SJCRH30 (cell line): Measurements from ENCODE around the gene SLC16A12. TPM values are rescaled to one million over a fixed set of nuclear protein-coding genes. Genes with fewer than 3 reads are reported as not detected.
A peak's percentile ranks its signal among the peaks of the same experiment; 100 is the strongest.

Source experiments
- DNase-seq, 2 experiments: peaks; one replicate each; pipeline ENCODE4 v3.0.0-alpha.2; 2015 to 2020
- H3K27ac ChIP-seq: fragments of 250-450 bp; sonication (Bioruptor Pico); 2 replicates; pipeline ENCODE4 v1.5.1; 2020; ENCODE audit warnings: mild to moderate bottlenecking, moderate library complexity
- H3K27me3 ChIP-seq: fragments of 250-450 bp; sonication (Bioruptor Pico); 2 replicates; pipeline ENCODE4 v1.5.1; 2020; ENCODE audit warnings: mild to moderate bottlenecking, moderate library complexity
- H3K36me3 ChIP-seq: fragments of 250-450 bp; sonication (Bioruptor Pico); 2 replicates; pipeline ENCODE4 v1.5.1; 2020; ENCODE audit warnings: mild to moderate bottlenecking, moderate library complexity
- H3K4me1 ChIP-seq: fragments of 250-450 bp; sonication (Bioruptor Pico); 2 replicates; pipeline ENCODE4 v1.5.1; 2020; ENCODE audit warnings: mild to moderate bottlenecking, moderate library complexity
- H3K4me3 ChIP-seq: fragments of 250-450 bp; sonication (Bioruptor Pico); 2 replicates; pipeline ENCODE4 v1.5.1; 2020; ENCODE audit warnings: mild to moderate bottlenecking, moderate library complexity
- H3K9me3 ChIP-seq: fragments of 250-450 bp; sonication (Bioruptor Pico); replicated peaks from 2 replicates; pipeline ENCODE4 v1.5.1; 2020; ENCODE audit warnings: mild to moderate bottlenecking, moderate library complexity
- total RNA-seq: library from RNA; depleted of rRNA; stranded (reverse); fragments of >200 nt; shearing (Covaris generic); gene quantifications from 2 replicates; pipeline ENCODE4 v1.2.3, GENCODE V29; 2014

Gene SLC16A12
- total RNA-seq, 1 experiment from 2014 or later: 0.18 TPM

GRCh38 chr10:89476150-89476549, 59.2 kb downstream of the SLC16A12 start:
- peak overlapping the region; percentile 13; the same call in 1 of the 2 replicates for H3K4me3 ChIP-seq
- no peaks in the 10 kb centered on the region for H3K36me3 ChIP-seq
- H3K9me3 ChIP-seq: no peaks in the 10 kb centered on the region
- peak; percentile 2 to 32 for DNase-seq
- no peak overlapping the region; the same call in 1 of the 2 replicates for H3K27ac ChIP-seq
- no peaks in the 10 kb centered on the region for H3K27me3 ChIP-seq
- H3K4me1 ChIP-seq: peaks cover 7% of the 10 kb centered on the region; the same call in 1 of the 2 replicates

DNA sequence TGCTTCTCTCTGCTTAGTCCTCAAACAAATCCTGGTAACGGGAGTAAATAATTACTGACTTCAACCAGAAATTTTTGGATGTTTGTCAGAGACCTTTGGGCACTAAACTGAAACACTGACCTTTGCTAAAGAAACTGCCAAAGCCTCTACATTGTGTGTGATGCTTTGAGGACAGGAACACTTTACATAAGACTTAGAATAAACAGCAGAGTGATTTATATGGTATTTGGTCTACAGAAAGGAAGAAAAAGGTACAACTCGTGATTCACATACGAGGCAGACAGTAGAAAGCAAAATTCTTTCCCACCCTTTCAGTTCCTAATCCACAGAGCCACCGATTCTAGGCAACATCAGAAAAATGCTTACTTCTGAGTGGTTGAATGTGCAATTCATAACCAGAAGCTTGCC, 59.8 kb downstream of the SLC16A12 start:
- Histone ChIP-seq H3K4me3 (no peak overlapping the region), H3K27me3 (no peaks in the 10 kb centered on the region), H3K4me1 (peaks cover 7% of the 10 kb centered on the region; the same call in 1 of the 2 replicates), H3K36me3 (no peaks in the 10 kb centered on the region), H3K9me3 (no peaks in the 10 kb centered on the region), H3K27ac (no peak overlapping the region)
- DNase-seq: no peak

DNA sequence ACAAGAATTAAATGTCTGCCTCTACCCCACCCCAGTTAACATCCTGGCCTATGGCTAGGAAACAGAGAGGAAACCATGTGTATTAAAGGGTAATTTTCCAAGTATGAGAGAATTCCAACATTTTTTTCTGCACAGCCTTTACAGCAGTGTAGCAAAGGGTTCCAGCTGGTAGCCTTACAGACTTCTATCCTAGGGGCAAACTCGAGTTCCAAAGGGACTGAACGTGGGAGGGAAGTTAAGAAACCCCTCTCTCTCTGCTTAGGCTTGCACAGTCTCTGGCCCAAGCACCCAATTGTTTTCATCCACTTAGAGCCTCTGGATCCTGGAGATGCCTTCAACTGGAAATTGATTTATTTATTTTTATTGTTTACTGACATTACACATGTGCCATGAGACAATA, 60.3 kb downstream of the SLC16A12 start:
- Histone ChIP-seq H3K36me3 (no peaks in the 10 kb centered on the region), H3K27ac (no peak overlapping the region), H3K4me3 (no peak overlapping the region), H3K9me3 (no peaks in the 10 kb centered on the region), H3K27me3 (no peaks in the 10 kb centered on the region), H3K4me1 (peaks cover 7% of the 10 kb centered on the region; the same call in 1 of the 2 replicates)
- no peak for DNase-seq

DNA sequence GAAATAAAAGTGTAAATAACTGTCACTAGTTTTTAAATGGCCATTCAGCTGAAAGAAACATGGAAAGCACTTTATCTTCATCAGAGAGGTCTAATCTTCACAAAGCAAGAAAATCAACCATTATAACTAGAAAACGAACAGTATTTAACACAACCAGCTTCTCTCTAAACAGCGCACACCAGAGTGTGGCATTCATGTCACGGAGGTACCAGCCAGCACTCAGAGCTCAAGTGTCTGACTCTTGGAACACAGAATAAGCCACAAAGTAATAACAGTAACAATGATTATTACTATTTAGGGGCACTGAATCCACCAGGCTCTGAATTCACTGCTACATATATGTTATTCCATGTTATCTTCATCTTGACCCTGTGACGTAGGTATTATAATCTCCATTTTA, 60.9 kb downstream of the SLC16A12 start:
- Histone ChIP-seq H3K4me1 (peaks cover 7% of the 10 kb centered on the region; the same call in 1 of the 2 replicates), H3K27me3 (no peaks in the 10 kb centered on the region), H3K4me3 (no peak overlapping the region), H3K36me3 (no peaks in the 10 kb centered on the region), H3K27ac (no peak overlapping the region), H3K9me3 (no peaks in the 10 kb centered on the region)
- no peak for DNase-seq

DNA sequence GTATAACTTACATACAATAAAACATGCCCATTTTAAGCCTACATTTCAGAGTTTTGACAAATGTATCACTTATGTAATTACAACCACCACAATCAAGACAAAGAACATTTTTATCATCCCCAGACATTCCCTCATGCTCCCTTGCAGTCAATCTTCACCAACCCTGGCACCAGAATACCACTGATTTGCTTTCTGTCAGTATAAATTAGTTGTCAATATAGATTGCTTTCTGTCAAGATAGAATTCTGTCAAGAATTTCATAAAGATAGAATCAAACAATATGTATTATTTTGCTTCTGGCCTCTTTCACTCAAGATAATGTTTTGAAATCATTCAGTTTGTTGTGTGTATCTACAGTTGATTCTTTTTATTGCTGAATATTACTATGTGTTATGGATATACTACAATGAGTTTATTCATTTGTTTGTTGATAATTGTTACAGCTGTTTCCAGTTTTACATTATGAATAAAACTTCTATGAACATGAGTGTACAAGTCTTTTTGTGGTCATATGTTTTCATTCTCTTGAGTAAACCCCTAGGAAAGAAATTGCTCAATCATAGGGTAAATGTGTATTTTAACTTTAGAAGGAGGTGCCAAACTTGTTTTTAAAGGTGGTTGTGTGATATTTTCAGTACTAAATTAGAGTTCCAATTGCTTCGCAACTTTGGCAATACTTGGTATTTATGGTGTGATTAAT, 64.1 kb downstream of the SLC16A12 start:
- H3K4me3 ChIP-seq: no peak overlapping the region
- H3K9me3 ChIP-seq: no peaks in the 10 kb centered on the region
- no peaks in the 10 kb centered on the region for H3K27me3 ChIP-seq
- no peaks in the 10 kb centered on the region for H3K36me3 ChIP-seq
- no peak overlapping the region for H3K27ac ChIP-seq
- H3K4me1 ChIP-seq: peaks cover 2% of the 10 kb centered on the region; the same call in 1 of the 2 replicates
- no peak for DNase-seq

GRCh38 chr10:89470628-89471027, 64.8 kb downstream of the SLC16A12 start:
- no peak overlapping the region for H3K27ac ChIP-seq
- no peaks in the 10 kb centered on the region; the same call in 1 of the 2 replicates for H3K4me1 ChIP-seq

DNA sequence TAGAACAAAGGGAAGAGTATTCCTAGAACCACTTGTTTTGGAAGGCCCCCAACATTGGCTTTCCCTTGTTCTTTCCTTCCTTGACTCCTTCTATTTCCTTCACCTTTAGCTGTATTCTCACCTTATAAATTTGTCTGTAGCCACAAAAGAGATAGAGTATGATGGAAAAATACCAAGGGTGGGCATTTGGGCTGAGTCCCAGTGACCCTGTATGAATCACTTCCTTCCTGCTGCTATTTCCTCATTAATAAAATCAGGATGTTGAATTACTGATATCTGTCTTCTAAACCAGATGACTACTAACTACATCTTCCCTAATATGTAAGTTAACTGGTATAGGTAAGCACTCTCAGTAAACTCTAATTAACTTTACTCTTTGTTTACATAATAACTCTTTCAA, 65.9 kb downstream of the SLC16A12 start:
- no peak for DNase-seq
- no peak overlapping the region for H3K4me3 ChIP-seq
- H3K27me3 ChIP-seq: no peaks in the 10 kb centered on the region
- H3K36me3 ChIP-seq: no peaks in the 10 kb centered on the region
- H3K4me1 ChIP-seq: no peaks in the 10 kb centered on the region
- H3K9me3 ChIP-seq: no peaks in the 10 kb centered on the region
- H3K27ac ChIP-seq: no peak overlapping the region

More at GRCh38 chr10:89470628-89471027, 64.8 kb downstream of the SLC16A12 start:
- no peak for DNase-seq
- Histone ChIP-seq H3K4me3 (no peak overlapping the region), H3K27me3 (no peaks in the 10 kb centered on the region), H3K9me3 (no peaks in the 10 kb centered on the region), H3K36me3 (no peaks in the 10 kb centered on the region)

GRCh38 chr10:89468191-89468965, 67.0 kb downstream of the SLC16A12 start:
- Histone ChIP-seq H3K36me3 (no peaks in the 10 kb centered on the region), H3K9me3 (no peaks in the 10 kb centered on the region), H3K27ac (no peak overlapping the region), H3K27me3 (no peaks in the 10 kb centered on the region), H3K4me1 (no peaks in the 10 kb centered on the region), H3K4me3 (no peak overlapping the region)
- no peak for DNase-seq

DNA sequence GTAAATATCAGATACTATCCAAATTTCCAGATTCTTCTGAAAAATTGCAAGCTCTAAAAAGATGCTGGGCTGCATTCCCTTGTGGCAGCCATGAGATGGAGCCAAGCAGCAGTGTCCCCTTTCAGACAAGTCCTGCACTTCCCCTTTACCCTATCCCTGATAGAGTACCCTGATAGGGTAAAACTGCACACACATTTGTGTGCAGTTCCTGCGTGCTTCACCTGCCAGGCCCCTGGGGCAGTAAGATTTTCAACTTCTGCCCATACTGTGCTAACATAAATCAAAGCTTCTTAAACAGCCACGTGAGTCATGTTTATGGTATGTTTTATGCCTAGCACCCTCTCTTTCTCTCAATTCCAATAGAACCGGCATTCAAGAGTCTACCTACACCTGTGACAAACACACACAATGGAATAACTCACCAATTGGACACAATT, 68.8 kb downstream of the SLC16A12 start:
- peak; percentile 19 to 36 for DNase-seq
- Histone ChIP-seq H3K4me1 (no peaks in the 10 kb centered on the region), H3K9me3 (no peaks in the 10 kb centered on the region), H3K27me3 (no peaks in the 10 kb centered on the region), H3K4me3 (no peak overlapping the region), H3K36me3 (no peaks in the 10 kb centered on the region), H3K27ac (no peak overlapping the region)

GRCh38 chr10:89465196-89465595, 70.2 kb downstream of the SLC16A12 start:
- Histone ChIP-seq H3K4me1 (no peaks in the 10 kb centered on the region), H3K4me3 (no peak overlapping the region), H3K36me3 (no peaks in the 10 kb centered on the region), H3K27me3 (no peaks in the 10 kb centered on the region), H3K9me3 (no peaks in the 10 kb centered on the region), H3K27ac (no peak overlapping the region)
- no peak for DNase-seq

DNA sequence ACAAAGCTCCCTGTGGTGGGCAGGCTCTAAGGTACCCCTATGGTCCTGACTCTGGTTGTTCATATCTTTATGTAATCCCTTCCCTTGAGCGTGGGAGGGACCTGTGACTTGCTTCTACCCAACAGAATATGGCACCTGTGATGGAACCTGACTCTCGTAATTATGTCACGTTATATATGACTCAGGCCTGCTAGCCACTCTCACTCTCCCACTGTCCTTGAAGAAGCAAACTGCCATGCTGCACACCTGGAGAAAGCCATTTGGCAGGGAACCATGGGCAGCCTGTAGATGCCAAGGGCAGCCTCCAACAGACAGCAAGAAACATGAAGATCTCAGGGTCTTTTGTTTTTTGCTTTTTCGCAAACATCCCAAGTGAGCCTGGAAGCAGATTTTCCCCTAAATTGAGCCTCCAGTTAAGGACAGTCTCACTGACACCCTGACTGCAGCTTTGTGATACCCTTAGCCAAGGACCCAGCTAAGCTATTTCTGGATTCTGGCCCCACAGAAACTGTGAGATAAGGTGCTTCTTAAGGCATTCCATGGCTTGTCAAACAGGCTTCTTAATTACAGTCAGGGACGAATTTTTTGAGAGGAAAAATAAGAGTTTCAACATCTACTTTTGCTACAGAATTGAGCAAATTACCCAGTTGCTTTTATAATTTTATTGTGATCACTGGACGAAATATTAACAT, 71.4 kb downstream of the SLC16A12 start:
- Histone ChIP-seq H3K27me3 (no peaks in the 10 kb centered on the region), H3K27ac (no peak overlapping the region), H3K4me1 (no peaks in the 10 kb centered on the region), H3K9me3 (no peaks in the 10 kb centered on the region), H3K4me3 (no peak overlapping the region), H3K36me3 (no peaks in the 10 kb centered on the region)
- no peak for DNase-seq

- Histone ChIP-seq H3K27me3 (no peaks in the 10 kb centered on the region), H3K27ac (no peak overlapping the region), H3K4me3 (no peak overlapping the region), H3K36me3 (no peaks in the 10 kb centered on the region), H3K9me3 (no peaks in the 10 kb centered on the region), H3K4me1 (no peaks in the 10 kb centered on the region)
- DNase-seq: no peak
Measured at GRCh38 chr10:89458784-89459183, 76.6 kb downstream of the SLC16A12 start.

GRCh38 chr10:89458291-89458690, 77.1 kb downstream of the SLC16A12 start:
- Histone ChIP-seq H3K4me1 (no peaks in the 10 kb centered on the region), H3K27me3 (no peaks in the 10 kb centered on the region), H3K4me3 (no peak overlapping the region), H3K36me3 (no peaks in the 10 kb centered on the region), H3K9me3 (no peaks in the 10 kb centered on the region), H3K27ac (no peak overlapping the region)
- DNase-seq: no peak

GRCh38 chr10:89454561-89455347, 80.6 kb downstream of the SLC16A12 start:
- Histone ChIP-seq H3K4me3 (no peak overlapping the region), H3K36me3 (no peaks in the 10 kb centered on the region), H3K27ac (no peak overlapping the region), H3K9me3 (no peaks in the 10 kb centered on the region), H3K27me3 (no peaks in the 10 kb centered on the region), H3K4me1 (no peaks in the 10 kb centered on the region)
- no peak for DNase-seq
